T-cell (primary cell): ENCODE data around the gene KLK5. TPM values are rescaled to one million over a fixed set of nuclear protein-coding genes. Genes with fewer than 3 reads are reported as not detected.
"Not testable (repeated sequence)": the region's sequence is repeated elsewhere in the genome, so short reads cannot be mapped to it uniquely, and the experiment has no call there.

Source experiments
- ATAC-seq, 4 experiments: fragments of 200-7000 bp in 3 of 4; fragments of 150-1000 bp in 1 of 4; cut with Tn5 transposase; replicated peaks in 1 of 4; 1 replicate in 3 of 4; 2 replicates in 1 of 4; pipeline ENCODE4 v1.10.0; 2021; ENCODE audit warnings: moderate library complexity in 3 of 4, mild to moderate bottlenecking in 2 of 4, moderate number of reproducible peaks in 1 of 4
- CTCF ChIA-PET, 2 donors: fragments of 300-600 bp; sonication (Branson Sonifier 250); formaldehyde crosslinking; loops; one replicate each; lab custom pipeline; 2022; ENCODE audit warnings: antibody characterized with exemption in 2 of 2; lab: Charles Lee
- POLR2A ChIA-PET, 2 donors: fragments of 300-600 bp; sonication (Branson Sonifier 250); formaldehyde crosslinking; loops; one replicate each; lab custom pipeline; 2022; ENCODE audit warnings: antibody characterized with exemption in 2 of 2; lab: Charles Lee
- DNase-seq, 35 experiments: peaks; one replicate each; pipeline versions ENCODE4 v3.0.0 to v3.0.0-alpha.2; 2013 to 2023
- H3K27ac ChIP-seq: one replicate; pipeline ENCODE4 v1.5.1; 2013; ENCODE audit warnings: low read length
- H3K27me3 ChIP-seq, 2 experiments: replicated peaks in 1 of 2; 1 replicate in 1 of 2; 2 replicates in 1 of 2; pipeline versions ENCODE4 v1.6.1 to v1.7.0; 2013; ENCODE audit warnings: low read length in 1 of 2, mixed read lengths in 1 of 2; ENCODE audit not compliant: control insufficient read depth in 2 of 2, insufficient read depth in 2 of 2; ENCODE audit errors: extremely low read depth in 1 of 2
- H3K36me3 ChIP-seq, 2 donors: 1 replicate in 1 of 2; 2 replicates in 1 of 2; pipeline versions ENCODE4 v1.6.1 to v1.7.0; 2013; ENCODE audit warnings: low read length in 1 of 2; ENCODE audit not compliant: control insufficient read depth in 2 of 2, insufficient read depth in 1 of 2; ENCODE audit errors: extremely low read depth in 1 of 2
- H3K4me1 ChIP-seq, 2 experiments: 1 replicate in 1 of 2; 2 replicates in 1 of 2; pipeline versions ENCODE4 v1.6.1 to v1.7.0; 2013; ENCODE audit warnings: low read length in 2 of 2, mixed read lengths in 1 of 2; ENCODE audit not compliant: insufficient read depth in 2 of 2, control insufficient read depth in 1 of 2; ENCODE audit errors: extremely low read depth in 1 of 2
- H3K4me3 ChIP-seq, 2 donors: 1 replicate in 1 of 2; 2 replicates in 1 of 2; pipeline versions ENCODE4 v1.5.1 to v1.7.0; 2013; ENCODE audit warnings: mild to moderate bottlenecking in 2 of 2, low read length in 1 of 2, moderate library complexity in 1 of 2; ENCODE audit not compliant: control insufficient read depth in 1 of 2; ENCODE audit errors: extremely low read depth in 1 of 2
- H3K9me3 ChIP-seq: 2 replicates; pipeline ENCODE4 v1.7.0; 2013
- H3K27ac Mint-ChIP-seq, 2 donors: one replicate each; pipeline ENCODE4 v1.8.0; 2020 to 2021; ENCODE audit warnings: mild to moderate bottlenecking in 2 of 2, mixed read lengths in 2 of 2
- H3K27me3 Mint-ChIP-seq, 2 donors: one replicate each; pipeline ENCODE4 v1.8.0; 2021 to 2022; ENCODE audit warnings: mixed read lengths in 2 of 2
- H3K36me3 Mint-ChIP-seq: one replicate; pipeline ENCODE4 v1.8.0; 2021; ENCODE audit warnings: mixed read lengths
- H3K4me1 Mint-ChIP-seq, 3 donors: one replicate each; pipeline ENCODE4 v1.8.0; 2020 to 2022; ENCODE audit warnings: mixed read lengths in 3 of 3, mild to moderate bottlenecking in 1 of 3
- H3K4me3 Mint-ChIP-seq, 3 donors: one replicate each; pipeline ENCODE4 v1.8.0; 2020 to 2022; ENCODE audit warnings: mild to moderate bottlenecking in 3 of 3, mixed read lengths in 3 of 3, moderate library complexity in 3 of 3
- H3K9me3 Mint-ChIP-seq, 3 donors: one replicate each; pipeline ENCODE4 v1.8.0; 2020 to 2022; ENCODE audit warnings: mixed read lengths in 3 of 3
- WGBS: methylation state at CpG from one replicate; pipeline ENCODE4 v1.1.5; 2013; ENCODE audit warnings: missing lambda C conversion rate; ENCODE audit not compliant: insufficient coverage; 5-methylcytosine and 5-hydroxymethylcytosine counted together
- total RNA-seq, 35 experiments: library from RNA in 6 of 35; stranded (reverse) in 6 of 35; fragments of 120-200 nt in 1 of 35; gene quantifications; one replicate each; pipeline versions ENCODE4 v1.2.1 to v1.2.4 and lab custom pipeline; 2013 to 2026

The KLK5 gene
- total RNA-seq, 5 donors from 2014 or later (not counting 1 experiment from before 2014, with no cell fraction given), result not detected

DNA sequence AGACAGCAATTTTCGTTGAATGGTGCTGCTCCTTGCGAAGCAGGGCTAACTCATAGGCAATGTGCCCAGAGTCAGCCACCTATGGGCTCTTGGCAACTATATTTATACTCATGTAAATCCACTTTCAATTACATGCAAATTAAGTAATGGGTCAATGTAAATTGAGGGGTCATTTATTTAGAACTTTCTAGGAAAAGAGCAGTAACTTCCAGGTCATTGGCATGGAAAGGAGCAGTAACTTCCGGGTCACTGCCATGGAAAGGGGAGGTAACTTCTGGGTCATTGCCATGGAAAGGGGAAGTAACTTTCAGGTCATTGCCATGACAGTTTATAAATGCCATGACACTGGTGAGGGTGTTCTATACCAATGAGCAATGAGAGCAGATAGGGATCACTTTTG is 53.3 kb downstream of the KLK5 start:
- WGBS, result 91% methylated on average over 1 of the region's 3 CpGs
- no peaks in the 10 kb centered on the region for H3K9me3 ChIP-seq
- peaks cover 0 to 4% (median 0%) of the 10 kb centered on the region in 3 donors for H3K9me3 Mint-ChIP-seq
- ChIA-PET CTCF (no interaction called here), POLR2A (no interaction called here)
- no peaks in the 10 kb centered on the region for H3K36me3 ChIP-seq
- ATAC-seq, result no peak
- H3K4me1 ChIP-seq, result no peaks in the 10 kb centered on the region
- no peak overlapping the region for H3K4me3 ChIP-seq
- no peak overlapping the region for H3K27ac ChIP-seq
- H3K4me3 Mint-ChIP-seq, result no peak overlapping the region
- peaks cover 22% of the 10 kb centered on the region in 2 donors for H3K27me3 Mint-ChIP-seq
- peaks cover 2 to 14% of the 10 kb centered on the region in 2 experiments for H3K27me3 ChIP-seq
- H3K4me1 Mint-ChIP-seq, result no peaks in the 10 kb centered on the region
- H3K27ac Mint-ChIP-seq, result no peak overlapping the region
- DNase-seq, result no peak
- no peaks in the 10 kb centered on the region for H3K36me3 Mint-ChIP-seq

DNA sequence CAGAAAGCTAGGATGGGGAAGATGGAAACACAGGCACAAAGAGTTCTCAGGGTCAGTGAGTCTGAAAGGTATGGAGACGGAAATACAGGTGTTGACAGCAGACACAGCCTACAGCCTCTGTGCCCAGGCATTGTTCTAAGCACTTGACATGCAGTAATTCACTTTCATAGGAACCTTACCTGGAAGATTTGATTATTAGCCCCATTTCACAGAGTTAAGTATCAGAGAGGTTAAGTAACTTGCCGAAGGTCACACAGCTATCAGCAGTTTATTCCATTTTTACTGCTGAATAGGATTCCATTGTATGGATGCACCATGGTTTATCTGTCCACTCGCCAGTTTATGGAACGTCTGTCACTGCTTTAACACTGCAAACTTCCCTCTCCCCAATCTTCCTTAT is 54.8 kb downstream of the KLK5 start:
- H3K4me3 Mint-ChIP-seq, result no peak overlapping the region
- Histone ChIP-seq H3K36me3 (no peaks in the 10 kb centered on the region), H3K27me3 (peaks cover 2 to 20% of the 10 kb centered on the region in 2 experiments), H3K4me1 (no peaks in the 10 kb centered on the region), H3K4me3 (no peak overlapping the region), H3K27ac (no peak overlapping the region), H3K9me3 (no peaks in the 10 kb centered on the region)
- ATAC-seq (no peak), DNase-seq (no peak)
- peaks cover 0 to 4% (median 4%) of the 10 kb centered on the region in 3 donors for H3K9me3 Mint-ChIP-seq
- H3K36me3 Mint-ChIP-seq, result no peaks in the 10 kb centered on the region
- H3K27ac Mint-ChIP-seq, result no peak overlapping the region
- CTCF ChIA-PET, result no interaction called here
- 86% methylated on average over 1 of the region's 4 CpGs for WGBS
- POLR2A ChIA-PET, result no interaction called here
- H3K4me1 Mint-ChIP-seq, result no peaks in the 10 kb centered on the region
- peaks cover 22 to 24% of the 10 kb centered on the region in 2 donors for H3K27me3 Mint-ChIP-seq

DNA sequence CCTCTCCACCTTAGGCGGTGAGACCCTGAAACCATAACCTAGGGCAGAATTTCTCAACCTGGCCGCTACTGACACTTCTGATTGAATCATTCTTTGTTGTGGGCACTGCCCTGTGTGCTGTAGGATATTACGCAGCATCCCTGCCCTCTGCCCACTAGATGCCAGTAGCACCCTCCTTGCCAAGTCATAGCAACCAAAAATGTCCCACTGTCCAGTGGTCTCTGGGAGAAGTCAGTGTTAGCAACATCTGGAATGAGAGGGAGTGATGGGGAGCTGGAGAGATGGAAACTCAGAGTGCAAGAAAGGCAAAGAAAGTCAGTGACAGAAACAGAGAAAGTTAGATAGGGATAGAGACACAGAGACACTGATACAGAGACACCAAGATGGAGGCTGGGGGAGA is 55.2 kb downstream of the KLK5 start:
- Mint-ChIP-seq H3K4me3 (no peak overlapping the region), H3K9me3 (peaks cover 0 to 4% (median 4%) of the 10 kb centered on the region in 3 donors), H3K27me3 (peaks cover 22 to 25% of the 10 kb centered on the region in 2 donors), H3K27ac (no peak overlapping the region), H3K36me3 (no peaks in the 10 kb centered on the region), H3K4me1 (no peaks in the 10 kb centered on the region)
- H3K27me3 ChIP-seq, result peaks cover 2 to 23% of the 10 kb centered on the region in 2 experiments
- POLR2A ChIA-PET, result no interaction called here
- no peaks in the 10 kb centered on the region for H3K9me3 ChIP-seq
- no peak overlapping the region for H3K4me3 ChIP-seq
- ATAC-seq, result no peak
- WGBS, result 0% methylated on average over 1 of the region's 3 CpGs
- H3K4me1 ChIP-seq, result no peaks in the 10 kb centered on the region
- no peaks in the 10 kb centered on the region for H3K36me3 ChIP-seq
- no peak overlapping the region for H3K27ac ChIP-seq
- no peak for DNase-seq
- CTCF ChIA-PET, result no interaction called here

DNA sequence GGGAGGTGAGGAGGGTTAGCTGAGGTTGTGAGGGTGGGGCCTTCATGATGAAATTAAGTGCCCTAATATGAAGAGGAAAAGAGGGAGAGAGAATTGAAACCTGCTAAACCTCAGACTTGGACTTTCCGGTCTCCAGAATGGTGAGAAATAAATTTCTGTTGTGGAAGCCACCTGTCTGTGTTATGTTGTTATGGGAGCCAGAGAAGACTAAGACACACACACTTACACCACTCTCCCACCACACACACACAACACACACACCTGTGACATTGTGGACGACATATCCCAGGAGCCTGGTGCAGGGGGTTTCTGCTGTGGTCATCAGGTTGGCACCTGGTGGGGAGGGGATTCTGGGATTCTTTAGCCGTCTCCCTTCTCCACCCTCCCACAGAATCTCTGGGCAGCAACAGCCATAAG is 55.6 kb downstream of the KLK5 start:
- peaks cover 0 to 4% (median 4%) of the 10 kb centered on the region in 3 donors for H3K9me3 Mint-ChIP-seq
- no peaks in the 10 kb centered on the region for H3K4me1 Mint-ChIP-seq
- H3K4me3 Mint-ChIP-seq, result no peak overlapping the region
- DNase-seq (no peak), ATAC-seq (no peak)
- CTCF ChIA-PET, result no interaction called here
- WGBS, result no CpG with 5 or more reads among the region's 3 CpGs
- Histone ChIP-seq H3K4me3 (no peak overlapping the region), H3K36me3 (no peaks in the 10 kb centered on the region), H3K4me1 (no peaks in the 10 kb centered on the region), H3K9me3 (no peaks in the 10 kb centered on the region), H3K27ac (no peak overlapping the region), H3K27me3 (peaks cover 2 to 26% of the 10 kb centered on the region in 2 experiments)
- H3K27ac Mint-ChIP-seq, result no peak overlapping the region
- POLR2A ChIA-PET, result no interaction called here
- H3K27me3 Mint-ChIP-seq, result peaks cover 26% of the 10 kb centered on the region in 2 donors
- H3K36me3 Mint-ChIP-seq, result no peaks in the 10 kb centered on the region

DNA sequence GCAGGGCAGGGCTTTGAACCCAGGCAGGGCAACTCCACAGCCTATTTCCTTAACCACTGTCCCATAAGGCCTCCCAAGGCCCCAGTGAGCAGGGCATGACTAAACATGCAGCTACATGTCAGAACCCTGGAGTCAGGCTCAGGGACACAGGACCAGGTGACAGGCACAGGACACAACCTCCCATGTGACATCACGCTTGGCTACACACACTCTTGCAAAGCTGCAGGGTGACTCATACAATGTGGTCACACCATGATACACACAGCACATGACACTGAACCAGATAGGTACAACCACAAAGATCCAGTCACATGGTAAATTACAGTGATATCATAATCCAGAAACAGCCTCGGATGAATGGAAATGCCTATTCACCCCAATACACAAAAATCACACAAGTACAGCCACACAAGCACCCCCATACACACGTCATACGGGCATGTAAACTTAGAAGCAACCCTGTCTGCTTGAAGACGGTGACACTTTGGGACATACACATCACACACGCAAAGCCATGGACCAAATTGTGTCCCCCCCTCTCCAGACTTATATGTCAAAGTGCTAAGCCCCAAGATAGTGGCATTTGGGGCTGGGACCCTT is 56.1 kb downstream of the KLK5 start:
- H3K27ac ChIP-seq, result no peak overlapping the region
- ATAC-seq (no peak), DNase-seq (no peak)
- ChIA-PET POLR2A (no interaction called here), CTCF (no interaction called here)
- peaks cover 28 to 30% of the 10 kb centered on the region in 2 donors for H3K27me3 Mint-ChIP-seq
- no peaks in the 10 kb centered on the region for H3K36me3 ChIP-seq
- H3K4me1 ChIP-seq, result no peaks in the 10 kb centered on the region
- no peaks in the 10 kb centered on the region for H3K4me1 Mint-ChIP-seq
- peaks cover 0 to 4% (median 4%) of the 10 kb centered on the region in 3 donors for H3K9me3 Mint-ChIP-seq
- no peaks in the 10 kb centered on the region for H3K9me3 ChIP-seq
- H3K4me3 ChIP-seq, result no peak overlapping the region
- H3K27ac Mint-ChIP-seq, result no peak overlapping the region
- H3K27me3 ChIP-seq, result peaks cover 2 to 26% of the 10 kb centered on the region in 2 experiments
- H3K4me3 Mint-ChIP-seq, result no peak overlapping the region
- WGBS, result 53% methylated on average over 3 of the region's 6 CpGs
- H3K36me3 Mint-ChIP-seq, result no peaks in the 10 kb centered on the region

DNA sequence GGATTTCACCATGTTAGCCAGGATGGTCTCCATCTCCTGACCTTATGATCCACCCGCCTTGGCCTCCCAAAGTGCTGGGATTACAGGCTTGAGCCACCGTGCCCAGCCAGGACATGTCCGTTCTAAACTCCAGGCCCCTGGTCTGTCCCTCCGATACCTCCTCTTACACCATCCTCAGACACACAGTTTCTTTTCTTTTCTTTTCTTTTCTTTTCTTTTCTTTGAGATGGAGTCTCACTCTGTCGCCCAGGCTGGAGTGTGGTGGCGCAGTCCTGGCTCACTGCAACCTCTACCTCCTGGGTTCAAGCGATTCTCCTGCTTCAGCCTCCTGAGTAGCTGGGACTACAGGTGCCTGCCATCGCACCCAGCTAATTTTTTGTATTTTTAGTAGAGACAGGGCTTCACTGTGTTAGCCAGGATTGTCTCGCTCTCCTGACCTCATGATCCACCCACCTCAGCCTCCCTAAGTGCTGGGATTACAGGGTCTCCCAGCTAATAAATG is 56.7 kb downstream of the KLK5 start:
- POLR2A ChIA-PET, H3K27ac ChIP-seq, H3K4me3 ChIP-seq, H3K9me3 ChIP-seq, H3K4me1 ChIP-seq, H3K36me3 Mint-ChIP-seq, H3K4me3 Mint-ChIP-seq, H3K4me1 Mint-ChIP-seq, H3K36me3 ChIP-seq, H3K27ac Mint-ChIP-seq, ATAC-seq, H3K9me3 Mint-ChIP-seq, DNase-seq, CTCF ChIA-PET: not testable (repeated sequence)
- 96% methylated on average over 4 of the region's 9 CpGs for WGBS
- peaks cover 0 to 26% of the 10 kb centered on the region in 2 experiments for H3K27me3 ChIP-seq
- peaks cover 28 to 32% of the 10 kb centered on the region in 2 donors for H3K27me3 Mint-ChIP-seq
